ENCODE data around the gene SAMD15.

GRCh38 chr14:77355811-77356210, 21.4 kb upstream of the SAMD15 start:
- TF ChIP-seq POLR2A (IDR thresholded peaks at IDR 0.05; ENCODE audit: low read depth, low read length) (no peak), TAF1 (IDR thresholded peaks at IDR 0.05; ENCODE audit: borderline replicate concordance, low read depth, low read length) (no peak)

Measured in GM12892 (cell line).